ENCODE data around the gene MYBPC1. TPM values are rescaled to one million over a fixed set of nuclear protein-coding genes. Genes with fewer than 3 reads are reported as not detected.

Gene MYBPC1
- total and polyA plus RNA-seq, 2 experiments from 2014 or later, result 0.18 TPM; not detected in 1

DNA sequence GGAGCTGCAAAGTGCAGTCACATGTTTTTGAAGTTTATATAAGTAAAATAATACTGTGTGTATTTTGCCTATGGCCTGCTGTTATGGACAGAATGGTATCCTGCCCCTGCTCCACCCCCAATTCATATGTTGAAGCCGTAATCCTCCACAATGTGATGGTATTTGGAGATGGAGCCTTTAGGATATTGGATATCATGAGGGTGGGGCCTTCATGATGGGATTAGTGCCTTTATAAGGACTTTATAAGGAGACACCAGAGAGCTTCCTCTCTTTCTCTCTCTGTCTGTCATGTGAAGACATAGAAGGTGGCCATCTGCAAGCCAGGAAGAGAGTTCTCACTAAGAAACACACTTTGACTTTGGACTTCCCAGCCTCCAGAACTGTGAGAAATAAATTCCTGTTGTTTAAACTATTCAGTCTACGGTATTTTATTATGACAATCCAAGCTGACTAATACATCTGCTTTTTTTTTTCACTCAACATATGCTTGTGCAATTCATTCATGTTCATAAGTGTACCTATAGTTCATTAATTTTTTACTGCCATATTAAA is 99.6 kb downstream of the MYBPC1 start (continued):
- TF ChIP-seq CTCF (conservative IDR thresholded peaks at IDR 0.05; ENCODE audit: low read depth in 2 of 2) (no peak), EZH2 (IDR thresholded peaks at IDR 0.05; ENCODE audit: low read depth, unreplicated experiment) (no peak)

DNA sequence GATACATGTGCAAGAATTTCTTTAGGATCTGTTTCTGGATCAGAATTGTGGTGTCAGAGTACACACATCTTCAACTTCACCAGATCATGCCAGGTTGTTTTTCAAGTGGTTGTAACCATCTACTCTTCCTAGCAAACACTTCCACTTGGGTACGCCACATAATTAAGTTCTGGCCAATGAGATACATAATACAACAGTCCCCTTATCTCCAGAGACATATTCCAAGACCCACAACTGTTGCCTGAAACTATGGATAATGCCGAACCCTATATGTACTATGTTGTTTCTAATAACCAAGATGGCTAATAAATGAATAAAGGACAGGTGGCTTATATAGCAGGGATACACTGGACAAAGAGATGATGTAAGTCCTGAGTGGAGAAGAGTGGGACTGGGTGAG is 100.2 kb downstream of the MYBPC1 start:
- peaks cover 22% of the 10 kb centered on the region for H3K27me3 Mint-ChIP-seq (ENCODE audit: insufficient read depth, low read depth, poor library complexity)
- H3K4me3 Mint-ChIP-seq, result no peak overlapping the region
- H3K27ac Mint-ChIP-seq, result no peak overlapping the region
- TF ChIP-seq EZH2phosphoT487 (IDR thresholded peaks at IDR 0.05; ENCODE audit: unreplicated experiment) (no peak), POLR2AphosphoS5 (IDR thresholded peaks at IDR 0.05; ENCODE audit: low read depth) (no peak), CTCF (conservative IDR thresholded peaks at IDR 0.05; ENCODE audit: low read depth in 2 of 2) (no peak), REST (IDR thresholded peaks at IDR 0.05; ENCODE audit: unreplicated experiment) (no peak), STAT1 (IDR thresholded peaks at IDR 0.05; ENCODE audit: unreplicated experiment) (no peak), JUNB (IDR thresholded peaks at IDR 0.05; ENCODE audit: unreplicated experiment) (no peak), CREB1 (CRISPR knock-in tag; IDR thresholded peaks at IDR 0.05; ENCODE audit: low read depth) (no peak), ZNF331 (CRISPR knock-in tag; IDR thresholded peaks at IDR 0.05; ENCODE audit: low read depth) (no peak), NANOG (IDR thresholded peaks at IDR 0.05; ENCODE audit: borderline replicate concordance) (no peak), EZH2 (IDR thresholded peaks at IDR 0.05; ENCODE audit: low read depth, unreplicated experiment) (no peak), ZNF114 (CRISPR knock-in tag; IDR thresholded peaks at IDR 0.05) (no peak)
- TF ChIP-seq, protein P1, sequence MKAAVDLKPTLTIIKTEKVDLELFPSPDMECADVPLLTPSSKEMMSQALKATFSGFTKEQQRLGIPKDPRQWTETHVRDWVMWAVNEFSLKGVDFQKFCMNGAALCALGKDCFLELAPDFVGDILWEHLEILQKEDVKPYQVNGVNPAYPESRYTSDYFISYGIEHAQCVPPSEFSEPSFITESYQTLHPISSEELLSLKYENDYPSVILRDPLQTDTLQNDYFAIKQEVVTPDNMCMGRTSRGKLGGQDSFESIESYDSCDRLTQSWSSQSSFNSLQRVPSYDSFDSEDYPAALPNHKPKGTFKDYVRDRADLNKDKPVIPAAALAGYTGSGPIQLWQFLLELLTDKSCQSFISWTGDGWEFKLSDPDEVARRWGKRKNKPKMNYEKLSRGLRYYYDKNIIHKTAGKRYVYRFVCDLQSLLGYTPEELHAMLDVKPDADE (IDR thresholded peaks at IDR 0.05), result no peak

More for the DNA sequence above, 100.2 kb downstream of the MYBPC1 start:
- Histone ChIP-seq H3F3A (replicated peaks; ENCODE audit: low read depth) (0 out of 2 replicates have a peak, but pooled peaks cover 4% of the 10 kb centered on the region), H3K4me3 (no peak overlapping the region), H3K27me3 (ENCODE audit: insufficient read depth) (peaks cover 29% of the 10 kb centered on the region), H3K36me3 (ENCODE audit: insufficient read depth) (no peaks in the 10 kb centered on the region), H4K20me1 (replicated peaks; ENCODE audit: insufficient read depth) (no peaks in the 10 kb centered on the region), H3K4me2 (no peak overlapping the region), H3K79me2 (replicated peaks; ENCODE audit: insufficient read depth) (peaks cover 16% of the 10 kb centered on the region; the same call in 1 of the 2 replicates), H3K9me2 (ENCODE audit: insufficient read depth) (no peaks in the 10 kb centered on the region), H3K4me1 (ENCODE audit: insufficient read depth) (peaks cover 18% of the 10 kb centered on the region; the same call in 1 of the 2 replicates), H3K27ac (ENCODE audit: low read depth) (no peak overlapping the region), H2AFZ (no peak overlapping the region)
- Mint-ChIP-seq H3K4me1 (peaks cover 18% of the 10 kb centered on the region), H3K9me3 (no peaks in the 10 kb centered on the region; the same call in 2 of the 3 replicates), H3K36me3 (ENCODE audit: low read depth) (no peaks in the 10 kb centered on the region)
- DNase-seq (ENCODE audit: low spot score) (no peak), ATAC-seq (no peak)

All from GM23338 (cell line).